Measurements from ENCODE around the gene POLR2E.

DNA sequence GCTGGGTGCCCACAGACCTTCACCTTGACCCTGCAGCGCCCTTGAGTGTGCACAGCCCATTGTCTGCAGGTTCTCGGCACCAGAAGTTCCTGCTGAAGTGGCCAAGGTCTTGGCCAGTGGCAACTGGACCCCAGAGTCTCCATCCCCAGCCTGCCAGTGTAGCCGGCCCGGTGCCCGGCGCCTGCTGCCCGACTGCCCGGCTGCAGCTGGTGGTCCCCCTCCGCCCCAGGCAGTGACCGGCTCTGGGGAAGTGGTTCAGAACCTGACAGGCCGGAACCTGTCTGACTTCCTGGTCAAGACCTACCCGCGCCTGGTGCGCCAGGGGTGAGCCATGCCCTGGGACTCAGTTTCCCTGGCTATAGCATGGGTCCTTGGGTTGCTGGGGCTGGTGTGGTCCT is 40.1 kb downstream of the POLR2E start:
- TF ChIP-seq, protein P1, sequence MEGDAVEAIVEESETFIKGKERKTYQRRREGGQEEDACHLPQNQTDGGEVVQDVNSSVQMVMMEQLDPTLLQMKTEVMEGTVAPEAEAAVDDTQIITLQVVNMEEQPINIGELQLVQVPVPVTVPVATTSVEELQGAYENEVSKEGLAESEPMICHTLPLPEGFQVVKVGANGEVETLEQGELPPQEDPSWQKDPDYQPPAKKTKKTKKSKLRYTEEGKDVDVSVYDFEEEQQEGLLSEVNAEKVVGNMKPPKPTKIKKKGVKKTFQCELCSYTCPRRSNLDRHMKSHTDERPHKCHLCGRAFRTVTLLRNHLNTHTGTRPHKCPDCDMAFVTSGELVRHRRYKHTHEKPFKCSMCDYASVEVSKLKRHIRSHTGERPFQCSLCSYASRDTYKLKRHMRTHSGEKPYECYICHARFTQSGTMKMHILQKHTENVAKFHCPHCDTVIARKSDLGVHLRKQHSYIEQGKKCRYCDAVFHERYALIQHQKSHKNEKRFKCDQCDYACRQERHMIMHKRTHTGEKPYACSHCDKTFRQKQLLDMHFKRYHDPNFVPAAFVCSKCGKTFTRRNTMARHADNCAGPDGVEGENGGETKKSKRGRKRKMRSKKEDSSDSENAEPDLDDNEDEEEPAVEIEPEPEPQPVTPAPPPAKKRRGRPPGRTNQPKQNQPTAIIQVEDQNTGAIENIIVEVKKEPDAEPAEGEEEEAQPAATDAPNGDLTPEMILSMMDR (IDR thresholded peaks at IDR 0.05 in 8 of 11, conservative IDR thresholded peaks at IDR 0.05 in 3 of 11): no peak
- no peak for TF ChIP-seq POLR2AphosphoS5 (IDR thresholded peaks at IDR 0.05)
- TF ChIP-seq POLR2A (IDR thresholded peaks at IDR 0.05): no peak
